HCT116 (cell line): ENCODE measurements around the gene AVL9. TPM values are rescaled to one million over a fixed set of nuclear protein-coding genes. Genes with fewer than 3 reads are reported as not detected.

Source experiments
- ATAC-seq: fragments of 200-7000 bp; cut with Tn5 transposase; 2 replicates; pipeline ENCODE4 v1.9.1; 2020; ENCODE audit warnings: mild to moderate bottlenecking, moderate library complexity
- BruUV-seq: library from RNA; stranded (reverse); fragments of 400-500 nt; replicated peaks from 2 replicates; lab custom pipeline; 2021; lab: Mats Ljungman, UMichigan
- CTCF ChIA-PET: fragments of 300-600 bp; sonication (Branson Sonifier 250); formaldehyde crosslinking; loops from one replicate; lab custom pipeline; 2021; ENCODE audit warnings: antibody characterized with exemption; lab: Charles Lee
- POLR2A ChIA-PET: fragments of 300-600, 350-600 bp; sonication (Branson Sonifier 250); formaldehyde crosslinking; loops from one replicate; lab custom pipeline; 2021; ENCODE audit warnings: antibody characterized with exemption; lab: Charles Lee
- RAD21 ChIA-PET, 2 experiments: fragments of 300-600 bp; sonication (Branson Sonifier 250); formaldehyde crosslinking; loops; one replicate each; lab custom pipeline; 2023; ENCODE audit warnings: low total read pairs in 2 of 2; ENCODE audit not compliant: uncharacterized antibody in 2 of 2, unreplicated experiment in 2 of 2, low non-redundant PET in 1 of 2; lab: Charles Lee
- DNase-seq: peaks from one replicate; pipeline ENCODE4 v3.0.0-alpha.2; 2010; ENCODE audit warnings: low read depth, low spot score
- H2AFZ ChIP-seq: fragments of 200-600 bp; shearing (Covaris generic), sonication (generic); 2 replicates; pipeline ENCODE4 v1.6.1; 2017; ENCODE audit warnings: low read depth, mixed run types, mixed read lengths, antibody characterized with exemption, low read length; ENCODE audit not compliant: poor library complexity, severe bottlenecking
- H3K27ac ChIP-seq: 2 replicates; pipeline ENCODE4 v1.5.1; 2012; ENCODE audit warnings: low read depth, low read length
- H3K27me3 ChIP-seq: fragments of 200-600 bp; sonication (generic); 2 replicates; pipeline ENCODE4 v1.6.1; 2016; ENCODE audit warnings: mixed run types, low read length, mixed read lengths; ENCODE audit not compliant: insufficient read depth
- H3K36me3 ChIP-seq, 2 experiments: fragments of 200-500 bp in 1 of 2; fragments of 200-600 bp in 1 of 2; sonication (Bioruptor generic) in 1 of 2; sonication (generic) in 1 of 2; 2 replicates each; pipeline versions ENCODE4 v1.5.1 to v1.6.1; 2014 to 2016; ENCODE audit warnings: low read length in 2 of 2, inconsistent platforms in 1 of 2, mixed read lengths in 1 of 2, mixed run types in 1 of 2; ENCODE audit not compliant: insufficient read depth in 2 of 2, control insufficient read depth in 1 of 2
- H3K4me1 ChIP-seq, 2 experiments: fragments of 200-600 bp in 1 of 2; sonication (generic) in 1 of 2; 2 replicates each; pipeline versions ENCODE4 v1.5.1 to v1.6.1; 2012 to 2017; ENCODE audit warnings: low read length in 2 of 2, inconsistent platforms in 1 of 2, mild to moderate bottlenecking in 1 of 2, mixed read lengths in 1 of 2, mixed run types in 1 of 2, moderate library complexity in 1 of 2; ENCODE audit not compliant: insufficient read depth in 2 of 2, control insufficient read depth in 1 of 2
- H3K4me2 ChIP-seq: fragments of 200-600 bp; sonication (generic); 2 replicates; pipeline ENCODE4 v1.6.1; 2017; ENCODE audit warnings: mixed run types, low read length, mixed read lengths
- H3K4me3 ChIP-seq, 2 experiments: fragments of 200-600 bp in 1 of 2; sonication (generic) in 1 of 2; replicated peaks in 1 of 2; 2 replicates each; pipeline ENCODE4 v1.5.1; 2011 to 2016; ENCODE audit warnings: low read length in 2 of 2, control low read depth in 1 of 2, low read depth in 1 of 2, mild to moderate bottlenecking in 1 of 2, mixed read lengths in 1 of 2, mixed run types in 1 of 2
- H3K79me2 ChIP-seq: fragments of 200-600 bp; sonication (generic); 2 replicates; pipeline ENCODE4 v1.6.1; 2017; ENCODE audit warnings: mild to moderate bottlenecking, mixed run types, low read length, moderate library complexity, mixed read lengths; ENCODE audit not compliant: insufficient read depth
- H3K9ac ChIP-seq: fragments of 200-600 bp; sonication (generic); 2 replicates; pipeline ENCODE4 v1.6.1; 2016; ENCODE audit warnings: low read length, mixed read lengths
- H3K9me2 ChIP-seq: fragments of 200-600 bp; sonication (generic), shearing (Covaris generic); 2 replicates; pipeline ENCODE4 v1.6.1; 2017; ENCODE audit warnings: mixed run types, mild to moderate bottlenecking, moderate library complexity; ENCODE audit not compliant: insufficient read depth
- H3K9me3 ChIP-seq, 2 experiments: fragments of 200-500 bp in 1 of 2; fragments of 200-600 bp in 1 of 2; sonication (Bioruptor generic) in 1 of 2; sonication (generic) in 1 of 2; 2 replicates each; pipeline ENCODE4 v1.6.1; 2014 to 2017; ENCODE audit warnings: low read length in 2 of 2, mixed read lengths in 2 of 2, inconsistent platforms in 1 of 2, low read depth in 1 of 2, mild to moderate bottlenecking in 1 of 2, mixed run types in 1 of 2, moderate library complexity in 1 of 2; ENCODE audit not compliant: control insufficient read depth in 1 of 2, insufficient read depth in 1 of 2
- H4K20me1 ChIP-seq: fragments of 200-600 bp; sonication (generic), shearing (Covaris generic); 2 replicates; pipeline ENCODE4 v1.6.1; 2017; ENCODE audit warnings: mixed run types, mild to moderate bottlenecking, moderate library complexity; ENCODE audit not compliant: insufficient read depth
- CBX3 ChIP-seq: IDR thresholded peaks from 2 replicates; pipeline ENCODE4 v1.6.1; 2012; ENCODE audit warnings: low read depth
- CEBPB ChIP-seq: IDR thresholded peaks from 2 replicates; pipeline ENCODE4 v1.6.1; 2012; ENCODE audit warnings: low read depth
- CTCF ChIP-seq, 3 experiments: fragments of 200-600 bp in 1 of 3; sonication (generic) in 1 of 3; IDR thresholded peaks in 2 of 3; conservative IDR thresholded peaks in 1 of 3; 2 replicates each; pipeline ENCODE4 v1.5.1; 2012 to 2017; ENCODE audit warnings: low read depth in 2 of 3, low read length in 2 of 3, antibody characterized with exemption in 1 of 3, borderline replicate concordance in 1 of 3, control low read depth in 1 of 3, mild to moderate bottlenecking in 1 of 3, mixed read lengths in 1 of 3, mixed run types in 1 of 3, moderate library complexity in 1 of 3; ENCODE audit not compliant: insufficient read depth in 1 of 3
- ELF1 ChIP-seq: IDR thresholded peaks from 2 replicates; pipeline ENCODE4 v1.6.1; 2012; ENCODE audit warnings: low read depth, borderline replicate concordance
- FOSL1 ChIP-seq: IDR thresholded peaks from 2 replicates; pipeline ENCODE4 v1.6.1; 2012; ENCODE audit warnings: low read depth
- POLR2A ChIP-seq: IDR thresholded peaks from 2 replicates; pipeline ENCODE4 v1.7.0; 2011; ENCODE audit warnings: borderline replicate concordance; ENCODE audit not compliant: insufficient read depth, insufficient read length; ENCODE audit errors: extremely low read depth
- POLR2AphosphoS5 ChIP-seq: IDR thresholded peaks from 2 replicates; pipeline ENCODE4 v1.6.1; 2011; ENCODE audit warnings: mild to moderate bottlenecking, low read depth, low read length, moderate library complexity
- RAD21 ChIP-seq: IDR thresholded peaks from 2 replicates; pipeline ENCODE4 v1.6.1; 2012; ENCODE audit warnings: low read depth, mild to moderate bottlenecking
- SRF ChIP-seq: IDR thresholded peaks from 2 replicates; pipeline ENCODE4 v1.6.1; 2012; ENCODE audit warnings: low read depth
- YY1 ChIP-seq: IDR thresholded peaks from 2 replicates; pipeline ENCODE4 v1.6.1; 2011; ENCODE audit warnings: low read length, low read depth, moderate library complexity, mild to moderate bottlenecking; ENCODE audit not compliant: insufficient replicate concordance; ENCODE audit errors: extremely low read depth
- ZFX ChIP-seq: fragments of 450-650 bp; IDR thresholded peaks from 2 replicates; pipeline ENCODE4 v1.6.1; 2017
- ZNF274 ChIP-seq: fragments of 200-500 bp; sonication (Bioruptor generic); IDR thresholded peaks from 2 replicates; pipeline ENCODE4 v1.6.1; 2014; ENCODE audit warnings: mild to moderate bottlenecking, low read depth, low read length, inconsistent platforms
- intact Hi-C: fragments of 100-400 bp; cut with micrococcal nuclease; formaldehyde crosslinking; loops from 2 replicates; pipeline ENCODE4 v1.10.0; 2022
- total RNA-seq: library from RNA; stranded (reverse); gene quantifications from one replicate; pipeline ENCODE4 v1.2.1, GENCODE V29; 2021; ENCODE audit not compliant: unreplicated experiment
- TF ChIP-seq, protein P1 (sequence below): IDR thresholded peaks from 2 replicates; pipeline ENCODE4 v1.6.1; 2012
- TF ChIP-seq, protein P2 (sequence below): IDR thresholded peaks from 2 replicates; pipeline ENCODE4 v1.6.1; 2012; ENCODE audit warnings: low read depth

Gene AVL9
- total RNA-seq, 1 experiment from 2014 or later: 89.0 TPM

DNA sequence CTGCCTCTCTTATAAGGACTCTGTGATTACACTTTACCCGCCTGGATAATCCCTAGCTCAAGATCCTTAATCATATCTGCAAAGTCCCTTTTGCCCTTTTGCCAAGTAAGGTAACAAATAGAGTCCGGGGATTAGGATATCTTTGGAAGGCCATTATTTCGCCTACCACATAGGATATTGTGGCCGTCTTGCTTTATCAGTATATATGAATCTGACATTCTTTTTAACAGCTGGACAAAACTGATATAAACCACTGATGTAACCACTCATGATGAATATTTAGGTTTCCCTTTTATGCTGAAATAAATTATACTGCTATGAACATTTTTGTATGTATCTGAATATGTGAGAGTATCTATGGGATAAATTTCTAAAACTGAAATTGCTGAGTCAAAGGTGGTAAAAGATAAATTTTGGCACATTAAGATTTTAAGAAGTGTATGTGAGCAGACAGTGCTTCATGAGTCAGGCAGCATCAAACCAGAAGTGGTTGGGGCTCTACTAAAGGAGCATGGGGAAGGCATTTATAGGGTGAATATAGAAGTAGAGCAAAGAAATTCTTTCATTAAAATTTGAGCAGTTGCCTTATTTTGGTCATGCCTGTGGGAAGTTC is 44.7 kb downstream of the AVL9 start:
- Histone ChIP-seq H4K20me1 (no peaks in the 10 kb centered on the region), H3K36me3 (peaks cover 0 to 5% of the 10 kb centered on the region in 2 experiments; a peak in 1 of 4 replicates), H3K79me2 (peaks cover 53% of the 10 kb centered on the region), H3K4me3 (no peak overlapping the region), H3K4me2 (no peak overlapping the region), H3K9me2 (no peaks in the 10 kb centered on the region), H3K9me3 (no peaks in the 10 kb centered on the region), H3K4me1 (peaks cover 11 to 15% of the 10 kb centered on the region in 2 experiments), H3K9ac (no peak overlapping the region), H2AFZ (no peak overlapping the region), H3K27ac (no peak overlapping the region), H3K27me3 (no peaks in the 10 kb centered on the region)
- BruUV-seq: no TSS peak
- no peak for DNase-seq
- intact Hi-C loops: no loop called here
- no peak for TF ChIP-seq ZFX
- no peak for TF ChIP-seq POLR2AphosphoS5
- no peak for TF ChIP-seq ZNF274
- no peak for TF ChIP-seq POLR2A
- TF ChIP-seq ELF1: no peak
- no peak for TF ChIP-seq FOSL1
- TF ChIP-seq, protein P1, sequence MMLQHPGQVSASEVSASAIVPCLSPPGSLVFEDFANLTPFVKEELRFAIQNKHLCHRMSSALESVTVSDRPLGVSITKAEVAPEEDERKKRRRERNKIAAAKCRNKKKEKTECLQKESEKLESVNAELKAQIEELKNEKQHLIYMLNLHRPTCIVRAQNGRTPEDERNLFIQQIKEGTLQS: no peak
- TF ChIP-seq YY1: no peak
- no peak for TF ChIP-seq CBX3
- TF ChIP-seq RAD21: no peak
- no peak for TF ChIP-seq SRF
- TF ChIP-seq, protein P2, sequence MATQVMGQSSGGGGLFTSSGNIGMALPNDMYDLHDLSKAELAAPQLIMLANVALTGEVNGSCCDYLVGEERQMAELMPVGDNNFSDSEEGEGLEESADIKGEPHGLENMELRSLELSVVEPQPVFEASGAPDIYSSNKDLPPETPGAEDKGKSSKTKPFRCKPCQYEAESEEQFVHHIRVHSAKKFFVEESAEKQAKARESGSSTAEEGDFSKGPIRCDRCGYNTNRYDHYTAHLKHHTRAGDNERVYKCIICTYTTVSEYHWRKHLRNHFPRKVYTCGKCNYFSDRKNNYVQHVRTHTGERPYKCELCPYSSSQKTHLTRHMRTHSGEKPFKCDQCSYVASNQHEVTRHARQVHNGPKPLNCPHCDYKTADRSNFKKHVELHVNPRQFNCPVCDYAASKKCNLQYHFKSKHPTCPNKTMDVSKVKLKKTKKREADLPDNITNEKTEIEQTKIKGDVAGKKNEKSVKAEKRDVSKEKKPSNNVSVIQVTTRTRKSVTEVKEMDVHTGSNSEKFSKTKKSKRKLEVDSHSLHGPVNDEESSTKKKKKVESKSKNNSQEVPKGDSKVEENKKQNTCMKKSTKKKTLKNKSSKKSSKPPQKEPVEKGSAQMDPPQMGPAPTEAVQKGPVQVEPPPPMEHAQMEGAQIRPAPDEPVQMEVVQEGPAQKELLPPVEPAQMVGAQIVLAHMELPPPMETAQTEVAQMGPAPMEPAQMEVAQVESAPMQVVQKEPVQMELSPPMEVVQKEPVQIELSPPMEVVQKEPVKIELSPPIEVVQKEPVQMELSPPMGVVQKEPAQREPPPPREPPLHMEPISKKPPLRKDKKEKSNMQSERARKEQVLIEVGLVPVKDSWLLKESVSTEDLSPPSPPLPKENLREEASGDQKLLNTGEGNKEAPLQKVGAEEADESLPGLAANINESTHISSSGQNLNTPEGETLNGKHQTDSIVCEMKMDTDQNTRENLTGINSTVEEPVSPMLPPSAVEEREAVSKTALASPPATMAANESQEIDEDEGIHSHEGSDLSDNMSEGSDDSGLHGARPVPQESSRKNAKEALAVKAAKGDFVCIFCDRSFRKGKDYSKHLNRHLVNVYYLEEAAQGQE: no peak
- TF ChIP-seq CTCF (IDR thresholded peaks at IDR 0.05 in 2 of 3, conservative IDR thresholded peaks at IDR 0.05 in 1 of 3; ENCODE audit: borderline replicate concordance in 1 of 3, insufficient read depth in 1 of 3, low read depth in 2 of 3, low read length in 2 of 3): no peak
- TF ChIP-seq CEBPB: no peak
- ChIA-PET RAD21 (interaction anchor here in 1 of 2 experiments (0.8 kb wide), 1 partner anchor 43 kb away, joined by 9 read pairs; no protein-coding TSS in a partner anchor), CTCF (no interaction called here), POLR2A (no interaction called here)
- no peak for ATAC-seq
